ENCODE data around the gene PPP1R15B.

GRCh38 chr1:204370176-204370575 lies 41.4 kb downstream of the PPP1R15B start:
- TF ChIP-seq CTCF (optimal IDR thresholded peaks at IDR 0.05 in 1 of 3, IDR thresholded peaks at IDR 0.05 in 1 of 3, conservative IDR thresholded peaks at IDR 0.05 in 1 of 3; ENCODE audit: extremely low read depth in 1 of 3, insufficient read depth in 2 of 3, low read length in 3 of 3) (no peak), EZH2 (IDR thresholded peaks at IDR 0.05; ENCODE audit: low read length) (no peak)
